Stomach (tissue), 9 donors: ENCODE results near the gene GJA10. TPM values are rescaled to one million over a fixed set of nuclear protein-coding genes. Genes with fewer than 3 reads are reported as not detected.

ENCODE experiments used
- DNase-seq, 2 donors: peaks; one replicate each; pipeline versions ENCODE4 v3.0.0 to v3.0.0-alpha.2; 2013 to 2019
- H3K27ac ChIP-seq, 5 donors: fragments of 200-600 bp in 4 of 5; sonication (generic) in 4 of 5; one replicate each; pipeline ENCODE4 v1.5.1; 2013 to 2019; ENCODE audit warnings: mild to moderate bottlenecking in 1 of 5, moderate library complexity in 1 of 5
- H3K27me3 ChIP-seq, 3 donors: fragments of 200-600 bp; sonication (generic); one replicate each; pipeline ENCODE4 v1.5.1; 2017 to 2019; ENCODE audit warnings: mixed run types in 1 of 3
- H3K36me3 ChIP-seq, 4 donors: fragments of 200-600 bp; sonication (generic); 1 replicate in 3 of 4; 2 replicates in 1 of 4; pipeline ENCODE4 v1.5.1; 2016 to 2019
- H3K4me1 ChIP-seq, 4 donors: fragments of 200-600 bp; sonication (generic); one replicate each; pipeline ENCODE4 v1.5.1; 2016 to 2019
- H3K4me3 ChIP-seq, 4 donors: fragments of 200-600 bp; sonication (generic) in 3 of 4; one replicate each; pipeline ENCODE4 v1.5.1; 2016 to 2019; ENCODE audit warnings: mild to moderate bottlenecking in 1 of 4
- H3K9me3 ChIP-seq, 4 donors: fragments of 200-600 bp; sonication (generic); one replicate each; pipeline ENCODE4 v1.5.1; 2016 to 2019
- EP300 ChIP-seq: sonication (generic); formaldehyde crosslinking; IDR thresholded peaks from one replicate; pipeline ENCODE4 v1.6.1; 2017; ENCODE audit warnings: antibody characterized with exemption
- POLR2A ChIP-seq, 4 donors: fragments of 450-650 bp; IDR thresholded peaks; one replicate each; pipeline ENCODE4 v1.6.1; 2016; ENCODE audit warnings: antibody characterized with exemption in 4 of 4, control low read depth in 2 of 4, mild to moderate bottlenecking in 1 of 4, moderate library complexity in 1 of 4
- POLR2AphosphoS5 ChIP-seq, 3 donors: sonication (generic); formaldehyde crosslinking; IDR thresholded peaks; one replicate each; pipeline ENCODE4 v1.6.1; 2016; ENCODE audit warnings: antibody characterized with exemption in 3 of 3
- WGBS, 5 donors: extraction: QIAGEN DNeasy Blood & Tissue Kit in 3 of 5; methylation state at CpG; one replicate each; pipeline versions ENCODE4 v1.1.5 to v1.1.7; 2013 to 2018; 5-methylcytosine and 5-hydroxymethylcytosine counted together
- intact Hi-C: fragments of 100-400 bp; cut with DNase I; formaldehyde crosslinking; loops from one replicate; pipeline ENCODE4 v1.15.1; 2023; ENCODE audit warnings: low total_unique reads
- polyA plus RNA-seq, 3 donors: library from polyadenylated mRNA; stranded (reverse); fragments of 200-250 nt; gene quantifications; one replicate each; pipeline ENCODE4 v1.2.3, GENCODE V29; 2013
- total RNA-seq, 5 donors: library from RNA; depleted of rRNA; stranded (reverse); fragments of >200 nt; gene quantifications; one replicate each; pipeline versions ENCODE4 v1.1.0 to v1.2.3, GENCODE V29; 2014 to 2016
- TF ChIP-seq, protein P1 (sequence below), 7 experiments: fragments of 450-650 bp in 4 of 7; fragments of 200-600 bp in 3 of 7; sonication (generic) in 3 of 7; IDR thresholded peaks; one replicate each; pipeline ENCODE4 v1.5.1; 2016 to 2019; ENCODE audit warnings: antibody characterized with exemption in 7 of 7, control low read depth in 2 of 7, mild to moderate bottlenecking in 1 of 7
- donor health status: healthy with polysubstance abuse.
- donor health status: Bipolar disorder and iron deficiency.
- donor health status: healthy.

The GJA10 gene
- total and polyA plus RNA-seq, 8 donors = not detected

DNA sequence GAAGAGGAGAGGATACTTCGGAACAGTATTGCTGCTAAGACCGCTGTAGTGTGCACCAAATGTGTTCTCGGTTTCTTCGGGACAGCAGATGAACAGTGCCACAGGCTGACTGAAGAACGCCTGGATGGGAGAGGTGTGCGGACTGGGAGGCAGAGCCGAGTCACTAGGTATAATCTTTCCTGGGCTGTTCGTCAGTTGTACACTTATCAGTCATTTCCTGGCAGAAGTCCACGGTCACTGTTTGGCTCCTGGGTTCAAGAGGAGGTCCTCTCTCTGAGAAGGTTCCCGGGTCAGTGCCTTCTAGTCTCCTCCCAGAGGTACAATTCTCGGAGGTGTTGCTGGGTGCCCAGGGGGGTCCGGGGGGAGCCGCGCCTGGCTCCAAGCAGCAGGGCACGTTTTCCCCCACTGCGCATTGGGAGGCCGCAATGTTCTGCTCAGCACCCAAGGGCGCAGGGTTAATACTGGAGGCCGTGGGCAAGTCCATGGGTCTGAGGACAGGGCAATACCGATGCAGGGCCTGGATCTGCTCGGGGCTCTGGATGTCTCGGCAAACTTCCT is 38.1 kb downstream of the GJA10 start:
- H3K4me3 ChIP-seq = no peak overlapping the region
- DNase-seq = no peak
- WGBS, 5 donors = 83 to 90% (median 85%) methylated on average over 13 to 22 of the region's 22 CpGs
- peaks cover 0 to 3% (median 0%) of the 10 kb centered on the region in 4 donors for H3K4me1 ChIP-seq
- peaks cover 0 to 15% (median 8%) of the 10 kb centered on the region in 4 donors for H3K36me3 ChIP-seq
- intact Hi-C loops = no loop called here
- no peak overlapping the region for H3K27ac ChIP-seq
- no peaks in the 10 kb centered on the region for H3K27me3 ChIP-seq
- TF ChIP-seq, protein P1, sequence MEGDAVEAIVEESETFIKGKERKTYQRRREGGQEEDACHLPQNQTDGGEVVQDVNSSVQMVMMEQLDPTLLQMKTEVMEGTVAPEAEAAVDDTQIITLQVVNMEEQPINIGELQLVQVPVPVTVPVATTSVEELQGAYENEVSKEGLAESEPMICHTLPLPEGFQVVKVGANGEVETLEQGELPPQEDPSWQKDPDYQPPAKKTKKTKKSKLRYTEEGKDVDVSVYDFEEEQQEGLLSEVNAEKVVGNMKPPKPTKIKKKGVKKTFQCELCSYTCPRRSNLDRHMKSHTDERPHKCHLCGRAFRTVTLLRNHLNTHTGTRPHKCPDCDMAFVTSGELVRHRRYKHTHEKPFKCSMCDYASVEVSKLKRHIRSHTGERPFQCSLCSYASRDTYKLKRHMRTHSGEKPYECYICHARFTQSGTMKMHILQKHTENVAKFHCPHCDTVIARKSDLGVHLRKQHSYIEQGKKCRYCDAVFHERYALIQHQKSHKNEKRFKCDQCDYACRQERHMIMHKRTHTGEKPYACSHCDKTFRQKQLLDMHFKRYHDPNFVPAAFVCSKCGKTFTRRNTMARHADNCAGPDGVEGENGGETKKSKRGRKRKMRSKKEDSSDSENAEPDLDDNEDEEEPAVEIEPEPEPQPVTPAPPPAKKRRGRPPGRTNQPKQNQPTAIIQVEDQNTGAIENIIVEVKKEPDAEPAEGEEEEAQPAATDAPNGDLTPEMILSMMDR (IDR thresholded peaks at IDR 0.05) = no peak
- TF ChIP-seq EP300 (no peak), POLR2AphosphoS5 (IDR thresholded peaks at IDR 0.05) (no peak), POLR2A (IDR thresholded peaks at IDR 0.05) (no peak)
- H3K9me3 ChIP-seq = no peaks in the 10 kb centered on the region

DNA sequence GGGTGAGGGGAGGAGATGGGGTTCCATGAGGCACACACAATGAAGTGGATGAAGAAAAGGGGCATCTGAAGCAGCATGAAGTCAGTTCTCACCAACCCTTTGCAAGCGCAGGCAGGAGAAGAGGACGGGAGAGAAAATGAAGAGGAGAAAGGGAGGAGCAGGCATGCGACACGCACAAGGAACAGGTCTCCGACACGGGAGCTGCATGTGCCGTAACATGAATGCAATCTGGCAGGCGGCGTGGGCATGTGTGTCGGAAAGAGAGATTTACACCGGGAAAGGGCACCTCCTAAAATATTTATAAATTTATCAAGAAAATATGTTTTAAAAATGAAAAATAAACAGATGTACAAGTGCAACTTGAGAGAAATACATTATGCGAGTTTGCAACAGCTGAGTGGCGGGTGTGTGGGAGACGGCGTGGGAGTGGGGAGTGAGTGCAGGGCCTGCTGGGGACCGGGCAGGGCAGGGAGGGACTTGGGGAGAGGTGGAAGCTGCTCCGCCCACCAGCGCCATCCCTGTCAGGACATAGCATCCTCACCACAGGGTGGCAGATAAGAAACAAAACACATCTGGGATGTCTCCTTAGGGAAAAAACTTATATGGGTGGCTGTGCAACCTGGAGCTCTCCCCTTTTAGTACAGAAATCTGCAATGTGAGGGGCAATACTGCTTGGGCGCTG is 40.6 kb downstream of the GJA10 start:
- Histone ChIP-seq H3K27ac (no peak overlapping the region), H3K4me1 (peaks cover 0 to 3% (median 0%) of the 10 kb centered on the region in 4 donors), H3K9me3 (no peaks in the 10 kb centered on the region), H3K4me3 (no peak overlapping the region), H3K27me3 (no peaks in the 10 kb centered on the region), H3K36me3 (peaks cover 0 to 15% (median 8%) of the 10 kb centered on the region in 4 donors)
- intact Hi-C loops = loop anchor here (5.0 kb wide), 1 partner anchor 542 kb away; no protein-coding TSS in a partner anchor
- TF ChIP-seq POLR2A (IDR thresholded peaks at IDR 0.05) = no peak
- no peak for TF ChIP-seq EP300
- TF ChIP-seq, protein P1 (IDR thresholded peaks at IDR 0.05) = no peak
- TF ChIP-seq POLR2AphosphoS5 (IDR thresholded peaks at IDR 0.05) = no peak
- no peak for DNase-seq
- WGBS, 5 donors = 91 to 95% (median 94%) methylated on average over 19 of the region's 19 CpGs

- H3K27me3 ChIP-seq = no peaks in the 10 kb centered on the region
- peaks cover 0 to 15% (median 8%) of the 10 kb centered on the region in 4 donors for H3K36me3 ChIP-seq
- TF ChIP-seq POLR2A (IDR thresholded peaks at IDR 0.05) = no peak
- no peak for TF ChIP-seq POLR2AphosphoS5 (IDR thresholded peaks at IDR 0.05)
- no peak for TF ChIP-seq EP300
- TF ChIP-seq, protein P1 (IDR thresholded peaks at IDR 0.05) = no peak
- H3K4me1 ChIP-seq = peaks cover 0 to 12% (median 8%) of the 10 kb centered on the region in 4 donors
- H3K4me3 ChIP-seq = no peak overlapping the region
- no peaks in the 10 kb centered on the region for H3K9me3 ChIP-seq
- DNase-seq = no peak
- intact Hi-C loops = loop anchor here (5.0 kb wide), 1 partner anchor 541 kb away; no protein-coding TSS in a partner anchor
- H3K27ac ChIP-seq = no peak overlapping the region
- 89 to 100% (median 100%) methylated on average over 1 of the region's 1 CpG for WGBS, 5 donors
These were observed 41.9 kb downstream of the GJA10 start for GRCh38 chr6:89936177-89936576.

GRCh38 chr6:89938014-89938413 is 43.7 kb downstream of the GJA10 start:
- H3K9me3 ChIP-seq = no peaks in the 10 kb centered on the region
- TF ChIP-seq, protein P1 (IDR thresholded peaks at IDR 0.05) = no peak
- TF ChIP-seq POLR2AphosphoS5 (IDR thresholded peaks at IDR 0.05) (no peak), EP300 (no peak), POLR2A (IDR thresholded peaks at IDR 0.05) (no peak)
- H3K27me3 ChIP-seq = no peaks in the 10 kb centered on the region
- no peak for DNase-seq
- H3K4me1 ChIP-seq = peaks cover 0 to 29% (median 15%) of the 10 kb centered on the region in 4 donors
- H3K4me3 ChIP-seq = no peak overlapping the region
- 84 to 95% (median 92%) methylated on average over 12 of the region's 12 CpGs for WGBS, 5 donors
- H3K27ac ChIP-seq = no peak overlapping the region
- intact Hi-C loops = loop anchor here (5.0 kb wide), 1 partner anchor 539 kb away; no protein-coding TSS in a partner anchor
- H3K36me3 ChIP-seq = peaks cover 0 to 4% (median 0%) of the 10 kb centered on the region in 4 donors
